Panc1 (cell line): Measurements from ENCODE around the gene TMEM50B.

Source experiments
- TCF7L2 ChIP-seq: IDR thresholded peaks from 2 replicates; pipeline ENCODE4 v1.6.1; 2011; ENCODE audit warnings: mild to moderate bottlenecking, low read depth, low read length, inconsistent platforms
- TF ChIP-seq, protein P1 (sequence below): fragments of 450-650 bp; IDR thresholded peaks from 2 replicates; pipeline ENCODE4 v1.5.1; 2017; ENCODE audit warnings: mild to moderate bottlenecking

DNA sequence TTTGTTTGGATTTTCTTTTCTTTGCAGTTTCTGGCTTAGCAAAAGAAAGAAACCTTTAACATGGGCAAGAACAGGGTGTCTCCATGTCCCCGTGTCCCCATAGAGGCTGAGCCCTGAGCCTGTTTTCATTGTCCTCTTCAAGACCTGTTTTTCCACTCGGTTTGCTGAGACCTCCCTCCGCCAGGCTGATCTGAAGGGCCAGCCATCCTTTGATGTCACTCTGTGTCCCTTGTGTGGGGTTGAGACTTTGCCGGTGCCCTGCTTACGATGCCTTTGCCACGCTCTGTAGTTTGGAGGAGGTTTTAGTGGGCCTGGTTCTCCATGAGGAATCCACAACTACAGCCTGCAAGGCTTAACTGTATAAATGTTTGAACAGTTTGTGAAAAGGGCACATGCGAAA, 52.7 kb downstream of the TMEM50B start:
- no peak for TF ChIP-seq TCF7L2
- TF ChIP-seq, protein P1, sequence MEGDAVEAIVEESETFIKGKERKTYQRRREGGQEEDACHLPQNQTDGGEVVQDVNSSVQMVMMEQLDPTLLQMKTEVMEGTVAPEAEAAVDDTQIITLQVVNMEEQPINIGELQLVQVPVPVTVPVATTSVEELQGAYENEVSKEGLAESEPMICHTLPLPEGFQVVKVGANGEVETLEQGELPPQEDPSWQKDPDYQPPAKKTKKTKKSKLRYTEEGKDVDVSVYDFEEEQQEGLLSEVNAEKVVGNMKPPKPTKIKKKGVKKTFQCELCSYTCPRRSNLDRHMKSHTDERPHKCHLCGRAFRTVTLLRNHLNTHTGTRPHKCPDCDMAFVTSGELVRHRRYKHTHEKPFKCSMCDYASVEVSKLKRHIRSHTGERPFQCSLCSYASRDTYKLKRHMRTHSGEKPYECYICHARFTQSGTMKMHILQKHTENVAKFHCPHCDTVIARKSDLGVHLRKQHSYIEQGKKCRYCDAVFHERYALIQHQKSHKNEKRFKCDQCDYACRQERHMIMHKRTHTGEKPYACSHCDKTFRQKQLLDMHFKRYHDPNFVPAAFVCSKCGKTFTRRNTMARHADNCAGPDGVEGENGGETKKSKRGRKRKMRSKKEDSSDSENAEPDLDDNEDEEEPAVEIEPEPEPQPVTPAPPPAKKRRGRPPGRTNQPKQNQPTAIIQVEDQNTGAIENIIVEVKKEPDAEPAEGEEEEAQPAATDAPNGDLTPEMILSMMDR, result no peak
